Measurements from ENCODE around the gene GPSM1. TPM values are rescaled to one million over a fixed set of nuclear protein-coding genes. Genes with fewer than 3 reads are reported as not detected.

Gene GPSM1
- total and polyA plus RNA-seq, 7 experiments from 2014 or later, result 0.87 to 11.5 (median 8.4) TPM

- H3K4me1 ChIP-seq (ENCODE audit: control insufficient read depth in 2 of 2, insufficient read depth in 2 of 2, low read length in 2 of 2), result peaks cover 8 to 12% of the 10 kb centered on the region in 2 donors
- peaks cover 0 to 67% (median 0%) of the 10 kb centered on the region in 3 experiments for H3K36me3 ChIP-seq (ENCODE audit: control insufficient read depth in 2 of 3, insufficient read depth in 3 of 3, low read length in 3 of 3)
- intact Hi-C loops (cut with micrococcal nuclease), result no loop called here
- H3K4me3 ChIP-seq (ENCODE audit: low read length), result no peak overlapping the region
- H3K36me3 Mint-ChIP-seq, result peaks cover 0 to 9% (median 4%) of the 10 kb centered on the region in 5 donors
- H3K27me3 ChIP-seq (ENCODE audit: control insufficient read depth in 2 of 2, insufficient read depth in 2 of 2, low read length in 2 of 2), result no peaks in the 10 kb centered on the region
- H3K4me1 Mint-ChIP-seq, result peaks cover 8 to 16% (median 9%) of the 10 kb centered on the region in 7 donors
- DNase-seq (no peak), ATAC-seq (no peak)
- H3K27ac Mint-ChIP-seq, result no peak overlapping the region
- no peak overlapping the region for H3K4me3 Mint-ChIP-seq
- no peaks in the 10 kb centered on the region for H3K9me3 Mint-ChIP-seq
- no peak overlapping the region for H3K27ac ChIP-seq (ENCODE audit: low read depth, low read length)
- POLR2A ChIA-PET, result interaction anchor here (1.0 kb wide), 1 partner anchor 26 kb away, joined by 3 read pairs; no protein-coding TSS in a partner anchor
- H3K27me3 Mint-ChIP-seq, result no peaks in the 10 kb centered on the region
- CTCF ChIA-PET, result no interaction called here
- H3K9me3 ChIP-seq (ENCODE audit: control insufficient read depth in 2 of 3, low read length in 3 of 3), result no peaks in the 10 kb centered on the region
These were observed 53.0 kb downstream of the GPSM1 start for GRCh38 chr9:136380381-136380780.

GRCh38 chr9:136381311-136381710, 54.0 kb downstream of the GPSM1 start:
- Mint-ChIP-seq H3K4me1 (peaks cover 8 to 22% (median 16%) of the 10 kb centered on the region in 7 donors), H3K9me3 (no peaks in the 10 kb centered on the region), H3K27ac (no peak overlapping the region), H3K27me3 (no peaks in the 10 kb centered on the region), H3K36me3 (peaks cover 0 to 14% (median 9%) of the 10 kb centered on the region in 5 donors), H3K4me3 (no peak overlapping the region)
- intact Hi-C loops (cut with micrococcal nuclease), result no loop called here
- DNase-seq (no peak), ATAC-seq (no peak)
- peaks cover 8 to 20% of the 10 kb centered on the region in 2 donors for H3K4me1 ChIP-seq (ENCODE audit: control insufficient read depth in 2 of 2, insufficient read depth in 2 of 2, low read length in 2 of 2)
- no peak overlapping the region for H3K27ac ChIP-seq (ENCODE audit: low read depth, low read length)
- no peak overlapping the region for H3K4me3 ChIP-seq (ENCODE audit: low read length)
- peaks cover 0 to 71% (median 0%) of the 10 kb centered on the region in 3 experiments for H3K36me3 ChIP-seq (ENCODE audit: control insufficient read depth in 2 of 3, insufficient read depth in 3 of 3, low read length in 3 of 3)
- POLR2A ChIA-PET, result interaction anchor here (1.0 kb wide), 1 partner anchor 25 kb away, joined by 3 read pairs; no protein-coding TSS in a partner anchor
- no peaks in the 10 kb centered on the region for H3K27me3 ChIP-seq (ENCODE audit: control insufficient read depth in 2 of 2, insufficient read depth in 2 of 2, low read length in 2 of 2)
- CTCF ChIA-PET, result no interaction called here
- no peaks in the 10 kb centered on the region for H3K9me3 ChIP-seq (ENCODE audit: control insufficient read depth in 2 of 3, low read length in 3 of 3)

GRCh38 chr9:136381966-136382513, 54.7 kb downstream of the GPSM1 start:
- no peak overlapping the region for H3K4me3 ChIP-seq (ENCODE audit: low read length)
- ATAC-seq (no peak), DNase-seq (no peak)
- CTCF ChIA-PET, result interaction anchor here (0.6 kb wide), 1 partner anchor 11 kb away, joined by 3 read pairs; no protein-coding TSS in a partner anchor
- no peak overlapping the region for H3K27ac Mint-ChIP-seq
- peaks cover 8 to 20% of the 10 kb centered on the region in 2 donors for H3K4me1 ChIP-seq (ENCODE audit: control insufficient read depth in 2 of 2, insufficient read depth in 2 of 2, low read length in 2 of 2)
- H3K4me3 Mint-ChIP-seq, result no peak overlapping the region
- H3K27me3 Mint-ChIP-seq, result no peaks in the 10 kb centered on the region
- H3K36me3 Mint-ChIP-seq, result peaks cover 0 to 18% (median 9%) of the 10 kb centered on the region in 5 donors
- intact Hi-C loops (cut with micrococcal nuclease), result no loop called here
- H3K4me1 Mint-ChIP-seq, result peaks cover 8 to 22% (median 16%) of the 10 kb centered on the region in 7 donors
- no peak overlapping the region for H3K27ac ChIP-seq (ENCODE audit: low read depth, low read length)
- POLR2A ChIA-PET, result no interaction called here
- H3K9me3 ChIP-seq (ENCODE audit: control insufficient read depth in 2 of 3, low read length in 3 of 3), result no peaks in the 10 kb centered on the region
- no peaks in the 10 kb centered on the region for H3K9me3 Mint-ChIP-seq
- peaks cover 0 to 76% (median 0%) of the 10 kb centered on the region in 3 experiments for H3K36me3 ChIP-seq (ENCODE audit: control insufficient read depth in 2 of 3, insufficient read depth in 3 of 3, low read length in 3 of 3)
- no peaks in the 10 kb centered on the region for H3K27me3 ChIP-seq (ENCODE audit: control insufficient read depth in 2 of 2, insufficient read depth in 2 of 2, low read length in 2 of 2)

GRCh38 chr9:136383436-136383835, 56.1 kb downstream of the GPSM1 start:
- H3K4me3 ChIP-seq (ENCODE audit: low read length), result no peak overlapping the region
- H3K4me1 Mint-ChIP-seq, result peaks cover 7 to 22% (median 16%) of the 10 kb centered on the region in 7 donors
- CTCF ChIA-PET, result no interaction called here
- H3K9me3 Mint-ChIP-seq, result no peaks in the 10 kb centered on the region
- H3K27ac Mint-ChIP-seq, result no peak overlapping the region
- peaks cover 8 to 20% of the 10 kb centered on the region in 2 donors for H3K4me1 ChIP-seq (ENCODE audit: control insufficient read depth in 2 of 2, insufficient read depth in 2 of 2, low read length in 2 of 2)
- no peak overlapping the region for H3K4me3 Mint-ChIP-seq
- H3K9me3 ChIP-seq (ENCODE audit: control insufficient read depth in 2 of 3, low read length in 3 of 3), result no peaks in the 10 kb centered on the region
- POLR2A ChIA-PET, result no interaction called here
- intact Hi-C loops (cut with micrococcal nuclease), result no loop called here
- DNase-seq, result no peak
- no peak for ATAC-seq
- H3K27ac ChIP-seq (ENCODE audit: low read depth, low read length), result no peak overlapping the region
- no peaks in the 10 kb centered on the region for H3K27me3 ChIP-seq (ENCODE audit: control insufficient read depth in 2 of 2, insufficient read depth in 2 of 2, low read length in 2 of 2)
- peaks cover 0 to 81% (median 2%) of the 10 kb centered on the region in 3 experiments for H3K36me3 ChIP-seq (ENCODE audit: control insufficient read depth in 2 of 3, insufficient read depth in 3 of 3, low read length in 3 of 3)
- H3K36me3 Mint-ChIP-seq, result peaks cover 0 to 26% (median 15%) of the 10 kb centered on the region in 5 donors
- H3K27me3 Mint-ChIP-seq, result no peaks in the 10 kb centered on the region

- H3K4me1 Mint-ChIP-seq, result peaks cover 8 to 22% (median 16%) of the 10 kb centered on the region in 7 donors
- Histone ChIP-seq H3K4me3 (ENCODE audit: low read length) (no peak overlapping the region), H3K36me3 (ENCODE audit: control insufficient read depth in 2 of 3, insufficient read depth in 3 of 3, low read length in 3 of 3) (peaks cover 0 to 81% (median 3%) of the 10 kb centered on the region in 3 experiments), H3K27me3 (ENCODE audit: control insufficient read depth in 2 of 2, insufficient read depth in 2 of 2, low read length in 2 of 2) (no peaks in the 10 kb centered on the region), H3K9me3 (ENCODE audit: control insufficient read depth in 2 of 3, low read length in 3 of 3) (no peaks in the 10 kb centered on the region), H3K27ac (ENCODE audit: low read depth, low read length) (no peak overlapping the region), H3K4me1 (ENCODE audit: control insufficient read depth in 2 of 2, insufficient read depth in 2 of 2, low read length in 2 of 2) (peaks cover 8 to 20% of the 10 kb centered on the region in 2 donors)
- no peaks in the 10 kb centered on the region for H3K9me3 Mint-ChIP-seq
- H3K36me3 Mint-ChIP-seq, result peaks cover 0 to 32% (median 20%) of the 10 kb centered on the region in 5 donors
- peak; percentile 51 for ATAC-seq
- peak overlapping the region in 4 of 9 donors; percentile 6 to 64 (median 24) for H3K27ac Mint-ChIP-seq
- H3K27me3 Mint-ChIP-seq, result no peaks in the 10 kb centered on the region
- H3K4me3 Mint-ChIP-seq, result peak overlapping the region in 6 of 10 donors; percentile 8 to 63 (median 20)
- ChIA-PET CTCF (no interaction called here), POLR2A (interaction anchor here (0.7 kb wide), 1 partner anchor 60 kb away, joined by 3 read pairs; no protein-coding TSS in a partner anchor)
- intact Hi-C loops (cut with micrococcal nuclease), result loop anchor here in 1 of 2 donors (1.0 kb wide), 2 partner anchors 15 to 22 kb away; partner anchors contain the start of genes DNLZ and SNAPC4
- peak in 6 of 9 donors; percentile 16 to 57 (median 40) for DNase-seq
These were observed 57.7 kb downstream of the GPSM1 start for GRCh38 chr9:136385015-136385414.

GRCh38 chr9:136386018-136386417, 58.7 kb downstream of the GPSM1 start:
- H3K4me3 Mint-ChIP-seq, result peak overlapping the region in 1 of 10 donors; percentile 23
- no peaks in the 10 kb centered on the region for H3K9me3 Mint-ChIP-seq
- ATAC-seq (no peak), DNase-seq (no peak)
- Histone ChIP-seq H3K9me3 (ENCODE audit: control insufficient read depth in 2 of 3, low read length in 3 of 3) (no peaks in the 10 kb centered on the region), H3K36me3 (ENCODE audit: control insufficient read depth in 2 of 3, insufficient read depth in 3 of 3, low read length in 3 of 3) (peaks cover 0 to 73% (median 3%) of the 10 kb centered on the region in 3 experiments), H3K27ac (ENCODE audit: low read depth, low read length) (no peak overlapping the region), H3K4me3 (ENCODE audit: low read length) (no peak overlapping the region), H3K27me3 (ENCODE audit: control insufficient read depth in 2 of 2, insufficient read depth in 2 of 2, low read length in 2 of 2) (no peaks in the 10 kb centered on the region), H3K4me1 (ENCODE audit: control insufficient read depth in 2 of 2, insufficient read depth in 2 of 2, low read length in 2 of 2) (peaks cover 8 to 20% of the 10 kb centered on the region in 2 donors)
- intact Hi-C loops (cut with micrococcal nuclease), result no loop called here
- H3K36me3 Mint-ChIP-seq, result peaks cover 0 to 34% (median 21%) of the 10 kb centered on the region in 5 donors
- H3K27me3 Mint-ChIP-seq, result no peaks in the 10 kb centered on the region
- ChIA-PET POLR2A (no interaction called here), CTCF (interaction anchor here (0.9 kb wide), 1 partner anchor 73 kb away, joined by 3 read pairs; no protein-coding TSS in a partner anchor)
- H3K4me1 Mint-ChIP-seq, result peaks cover 8 to 22% (median 16%) of the 10 kb centered on the region in 7 donors
- peak overlapping the region in 2 of 9 donors; percentile 30 to 52 for H3K27ac Mint-ChIP-seq
